ENCODE results near the gene HIF1A. TPM values are rescaled to one million over a fixed set of nuclear protein-coding genes. Genes with fewer than 3 reads are reported as not detected.

The HIF1A gene
- total and polyA plus RNA-seq, 2 of the 13 experiments (the other 11 are each of a cell fraction or from before 2014, with no cell fraction given), result 41.0 to 126 TPM

GRCh38 chr14:61675291-61675690, 20.0 kb upstream of the HIF1A start:
- Histone ChIP-seq H3K4me3 (replicated peaks in 1 of 3; ENCODE audit: insufficient read depth in 1 of 3, low read depth in 2 of 3, low read length in 3 of 3) (no peak overlapping the region), H3K27me3 (ENCODE audit: control insufficient read depth in 1 of 2, insufficient read depth in 2 of 2, low read length in 2 of 2) (peaks cover 0 to 19% of the 10 kb centered on the region in 2 experiments; a peak in 2 of 5 replicates), H3K9ac (ENCODE audit: insufficient read depth, low read depth, low read length) (no peak overlapping the region), H3K9me3 (ENCODE audit: low read length) (no peaks in the 10 kb centered on the region), H3K4me2 (ENCODE audit: low read depth, low read length) (no peak overlapping the region), H2AFZ (ENCODE audit: low read length) (no peak overlapping the region), H3K4me1 (ENCODE audit: insufficient read depth, low read length) (peaks cover 9% of the 10 kb centered on the region), H3K36me3 (replicated peaks in 1 of 2; ENCODE audit: control insufficient read depth in 1 of 2, insufficient read depth in 2 of 2, low read length in 2 of 2) (no peaks in the 10 kb centered on the region), H4K20me1 (ENCODE audit: insufficient read depth, low read length) (no peaks in the 10 kb centered on the region), H3K79me2 (ENCODE audit: insufficient read depth, low read length) (no peaks in the 10 kb centered on the region), H3K27ac (ENCODE audit: extremely low read length, insufficient read depth, low read length) (no peak overlapping the region)
- ChIA-PET POLR2A (no interaction called here), CTCF (ENCODE audit: low intra/inter-chr PET ratio, low total read pairs) (no interaction called here)
- in situ Hi-C loops (cut with HindIII; ENCODE audit: extremely low pct_ligation_motif_present, low pct_unique_long_range_greater_than_20kb), result no loop called here
- no peak for TF ChIP-seq ARNT2 (CRISPR knock-in tag; IDR thresholded peaks at IDR 0.05; ENCODE audit: low read depth)
- TF ChIP-seq ZNF17 (CRISPR knock-in tag; IDR thresholded peaks at IDR 0.05), result no peak
- TF ChIP-seq YEATS2 (CRISPR knock-in tag; IDR thresholded peaks at IDR 0.05; ENCODE audit: borderline replicate concordance), result no peak
- TF ChIP-seq U2AF2 (IDR thresholded peaks at IDR 0.05; ENCODE audit: low read depth, low read length), result no peak
- TF ChIP-seq POLR2A (IDR thresholded peaks at IDR 0.05; ENCODE audit: insufficient read depth in 1 of 2, low read depth in 2 of 2, low read length in 2 of 2), result no peak
- no peak for TF ChIP-seq SSRP1 (CRISPR knock-in tag; IDR thresholded peaks at IDR 0.05)
- no CpG with 5 or more reads among the region's 3 CpGs for WGBS (ENCODE audit: low lambda C conversion rate)
- no peak for FAIRE-seq
- DNase-seq (ENCODE audit: low spot score), result no peak
- intact Hi-C loops (cut with micrococcal nuclease; ENCODE audit: unreplicated experiment), result no loop called here
- no peak for ATAC-seq
- BruUV-seq (replicated peaks), result no TSS peak

- ChIA-PET CTCF (ENCODE audit: low intra/inter-chr PET ratio, low total read pairs) (no interaction called here), POLR2A (no interaction called here)
- in situ Hi-C loops (cut with HindIII; ENCODE audit: extremely low pct_ligation_motif_present, low pct_unique_long_range_greater_than_20kb), result no loop called here
- Histone ChIP-seq H3K27me3 (ENCODE audit: control insufficient read depth in 1 of 2, insufficient read depth in 2 of 2, low read length in 2 of 2) (peaks cover 0 to 21% of the 10 kb centered on the region in 2 experiments; a peak in 3 of 5 replicates), H3K79me2 (ENCODE audit: insufficient read depth, low read length) (no peaks in the 10 kb centered on the region), H3K4me3 (replicated peaks in 1 of 3; ENCODE audit: insufficient read depth in 1 of 3, low read depth in 2 of 3, low read length in 3 of 3) (no peak overlapping the region), H3K4me2 (ENCODE audit: low read depth, low read length) (no peak overlapping the region), H2AFZ (ENCODE audit: low read length) (no peak overlapping the region), H3K9ac (ENCODE audit: insufficient read depth, low read depth, low read length) (no peak overlapping the region), H3K27ac (ENCODE audit: extremely low read length, insufficient read depth, low read length) (no peak overlapping the region), H3K4me1 (ENCODE audit: insufficient read depth, low read length) (peaks cover 6% of the 10 kb centered on the region), H3K9me3 (ENCODE audit: low read length) (no peaks in the 10 kb centered on the region), H4K20me1 (ENCODE audit: insufficient read depth, low read length) (no peaks in the 10 kb centered on the region), H3K36me3 (replicated peaks in 1 of 2; ENCODE audit: control insufficient read depth in 1 of 2, insufficient read depth in 2 of 2, low read length in 2 of 2) (no peaks in the 10 kb centered on the region)
- no peak for DNase-seq (ENCODE audit: low spot score)
- no TSS peak for BruUV-seq (replicated peaks)
- ATAC-seq, result no peak
- intact Hi-C loops (cut with micrococcal nuclease; ENCODE audit: unreplicated experiment), result no loop called here
- no peak for FAIRE-seq
- TF ChIP-seq KLF6 (CRISPR knock-in tag; IDR thresholded peaks at IDR 0.05) (no peak), PAX8 (CRISPR knock-in tag; IDR thresholded peaks at IDR 0.05; ENCODE audit: borderline replicate concordance) (no peak), NCOA2 (CRISPR knock-in tag; IDR thresholded peaks at IDR 0.05) (no peak), ZNF720 (CRISPR knock-in tag; IDR thresholded peaks at IDR 0.05) (no peak), MBNL3 (CRISPR knock-in tag; conservative IDR thresholded peaks at IDR 0.05) (no peak), POGZ (CRISPR knock-in tag; IDR thresholded peaks at IDR 0.05) (no peak), ZNF75D (CRISPR knock-in tag; IDR thresholded peaks at IDR 0.05; ENCODE audit: borderline replicate concordance) (no peak), THAP11 (CRISPR knock-in tag; IDR thresholded peaks at IDR 0.05) (no peak), FOSL1 (CRISPR knock-in tag; IDR thresholded peaks at IDR 0.05; ENCODE audit: borderline replicate concordance) (no peak), LBX2 (CRISPR knock-in tag; IDR thresholded peaks at IDR 0.05; ENCODE audit: borderline replicate concordance) (no peak), ZNF761 (CRISPR knock-in tag; conservative IDR thresholded peaks at IDR 0.05) (no peak), ZNF224 (CRISPR knock-in tag; IDR thresholded peaks at IDR 0.05) (no peak), ZHX1 (CRISPR knock-in tag; IDR thresholded peaks at IDR 0.05; ENCODE audit: low read depth) (no peak), ZFP41 (CRISPR knock-in tag; IDR thresholded peaks at IDR 0.05; ENCODE audit: borderline replicate concordance) (no peak), ZNF205 (CRISPR knock-in tag; IDR thresholded peaks at IDR 0.05) (no peak)
Observed at GRCh38 chr14:61677479-61677878, 17.8 kb upstream of the HIF1A start.

Data from HepG2 (cell line).